Duodenal mucosa (tissue), 2 donors: ENCODE results near the gene GAB4.
"Not testable (repeated sequence)": the region's sequence is repeated elsewhere in the genome, so short reads cannot be mapped to it uniquely, and the experiment has no call there.

Experiments
- H3K27ac ChIP-seq: one replicate; pipeline ENCODE4 v1.7.0; 2013; ENCODE audit warnings: low read depth, low read length
- H3K27me3 ChIP-seq, 2 donors: one replicate each; pipeline ENCODE4 v1.7.0; 2013; ENCODE audit warnings: low read length in 2 of 2, control low read depth in 1 of 2; ENCODE audit not compliant: insufficient read depth in 2 of 2, control insufficient read depth in 1 of 2
- H3K36me3 ChIP-seq, 2 donors: one replicate each; pipeline ENCODE4 v1.7.0; 2013; ENCODE audit warnings: low read length in 2 of 2, control low read depth in 1 of 2; ENCODE audit not compliant: insufficient read depth in 2 of 2, control insufficient read depth in 1 of 2
- H3K4me1 ChIP-seq, 2 donors: one replicate each; pipeline ENCODE4 v1.7.0; 2013; ENCODE audit warnings: low read length in 2 of 2, control low read depth in 1 of 2; ENCODE audit not compliant: insufficient read depth in 2 of 2, control insufficient read depth in 1 of 2
- H3K4me3 ChIP-seq, 2 donors: one replicate each; pipeline ENCODE4 v1.7.0; 2013; ENCODE audit warnings: low read length in 2 of 2, low read depth in 1 of 2
- H3K9ac ChIP-seq, 2 donors: one replicate each; pipeline ENCODE4 v1.7.0; 2013; ENCODE audit warnings: low read length in 2 of 2, low read depth in 1 of 2
- H3K9me3 ChIP-seq, 2 donors: one replicate each; pipeline ENCODE4 v1.7.0; 2013; ENCODE audit warnings: low read length in 2 of 2, control low read depth in 1 of 2; ENCODE audit not compliant: control insufficient read depth in 1 of 2

GAB4 gene

GRCh38 chr22:16936625-16937024 is 71.4 kb downstream of the GAB4 start:
- Histone ChIP-seq H3K9ac (no peak overlapping the region), H3K4me3 (no peak overlapping the region), H3K9me3 (no peaks in the 10 kb centered on the region), H3K27ac (no peak overlapping the region), H3K36me3 (no peaks in the 10 kb centered on the region), H3K4me1 (no peaks in the 10 kb centered on the region), H3K27me3 (no peaks in the 10 kb centered on the region)

GRCh38 chr22:16935209-16935608 is 72.8 kb downstream of the GAB4 start:
- Histone ChIP-seq H3K9ac (no peak overlapping the region), H3K27me3 (peaks cover 0 to 2% of the 10 kb centered on the region in 2 donors), H3K9me3 (no peaks in the 10 kb centered on the region), H3K4me3 (no peak overlapping the region), H3K27ac (no peak overlapping the region), H3K36me3 (no peaks in the 10 kb centered on the region), H3K4me1 (no peaks in the 10 kb centered on the region)

- Histone ChIP-seq H3K27ac (no peak overlapping the region), H3K36me3 (no peaks in the 10 kb centered on the region), H3K9me3 (no peaks in the 10 kb centered on the region), H3K4me1 (no peaks in the 10 kb centered on the region), H3K27me3 (peaks cover 0 to 4% of the 10 kb centered on the region in 2 donors), H3K9ac (no peak overlapping the region), H3K4me3 (no peak overlapping the region)
Observed at GRCh38 chr22:16933291-16934282, 74.4 kb downstream of the GAB4 start.

GRCh38 chr22:16932577-16932976 is 75.4 kb downstream of the GAB4 start:
- Histone ChIP-seq H3K4me1 (no peaks in the 10 kb centered on the region), H3K27me3 (peaks cover 0 to 4% of the 10 kb centered on the region in 2 donors), H3K27ac (no peak overlapping the region)

GRCh38 chr22:16925407-16925966 is 82.5 kb downstream of the GAB4 start:
- no peak overlapping the region for H3K4me3 ChIP-seq
- no peak overlapping the region for H3K9ac ChIP-seq
- H3K27me3 ChIP-seq, result peaks cover 0 to 4% of the 10 kb centered on the region in 2 donors
- H3K36me3 ChIP-seq, result no peaks in the 10 kb centered on the region
- no peaks in the 10 kb centered on the region for H3K9me3 ChIP-seq
- H3K27ac ChIP-seq, result no peak overlapping the region
- H3K4me1 ChIP-seq, result no peaks in the 10 kb centered on the region

More at GRCh38 chr22:16932577-16932976, 75.4 kb downstream of the GAB4 start:
- no peak overlapping the region for H3K4me3 ChIP-seq
- no peak overlapping the region for H3K9ac ChIP-seq
- H3K36me3 ChIP-seq, result no peaks in the 10 kb centered on the region
- H3K9me3 ChIP-seq, result no peaks in the 10 kb centered on the region

- Histone ChIP-seq H3K9ac (no peak overlapping the region), H3K27ac (no peak overlapping the region), H3K9me3 (no peaks in the 10 kb centered on the region), H3K36me3 (no peaks in the 10 kb centered on the region), H3K4me3 (no peak overlapping the region), H3K27me3 (no peaks in the 10 kb centered on the region), H3K4me1 (no peaks in the 10 kb centered on the region)
Observed at GRCh38 chr22:16922706-16923105, 85.3 kb downstream of the GAB4 start.

GRCh38 chr22:16922076-16922475 is 85.9 kb downstream of the GAB4 start:
- H3K27me3 ChIP-seq, result no peaks in the 10 kb centered on the region
- H3K9me3 ChIP-seq, result no peaks in the 10 kb centered on the region
- no peak overlapping the region for H3K4me3 ChIP-seq
- H3K9ac ChIP-seq, result no peak overlapping the region
- no peaks in the 10 kb centered on the region for H3K36me3 ChIP-seq
- no peak overlapping the region for H3K27ac ChIP-seq
- no peaks in the 10 kb centered on the region for H3K4me1 ChIP-seq

GRCh38 chr22:16917144-16918003 is 90.6 kb downstream of the GAB4 start:
- no peaks in the 10 kb centered on the region for H3K27me3 ChIP-seq
- no peaks in the 10 kb centered on the region for H3K9me3 ChIP-seq
- H3K4me1 ChIP-seq, result no peaks in the 10 kb centered on the region
- H3K36me3 ChIP-seq, result no peaks in the 10 kb centered on the region
- no peak overlapping the region for H3K9ac ChIP-seq
- no peak overlapping the region for H3K27ac ChIP-seq
- H3K4me3 ChIP-seq, result no peak overlapping the region

- Histone ChIP-seq H3K4me3 (no peak overlapping the region), H3K36me3 (no peaks in the 10 kb centered on the region), H3K27ac (no peak overlapping the region), H3K9me3 (no peaks in the 10 kb centered on the region), H3K4me1 (no peaks in the 10 kb centered on the region), H3K9ac (no peak overlapping the region), H3K27me3 (no peaks in the 10 kb centered on the region)
Observed at GRCh38 chr22:16915701-16916100, 92.3 kb downstream of the GAB4 start.

GRCh38 chr22:16914911-16915310 is 93.1 kb downstream of the GAB4 start:
- not testable (repeated sequence) for H3K4me3 ChIP-seq, H3K9ac ChIP-seq, H3K27ac ChIP-seq, H3K9me3 ChIP-seq, H3K27me3 ChIP-seq, H3K36me3 ChIP-seq, H3K4me1 ChIP-seq
